Fibroblast of pulmonary artery (primary cell): ENCODE measurements around the gene KIF24.
"Not testable (repeated sequence)": the region's sequence is repeated elsewhere in the genome, so short reads cannot be mapped to it uniquely, and the experiment has no call there.

Experiments used
- DNase-seq: peaks from one replicate; pipeline ENCODE4 v3.0.0-alpha.2; 2010; ENCODE audit warnings: low read depth
- H3K4me3 ChIP-seq: replicated peaks from 2 replicates; pipeline ENCODE4 v1.5.1; 2011; ENCODE audit warnings: low read depth, mild to moderate bottlenecking, control low read depth, low read length, moderate library complexity
- CTCF ChIP-seq: IDR thresholded peaks from 2 replicates; pipeline ENCODE4 v1.5.1; 2011; ENCODE audit warnings: mild to moderate bottlenecking, control low read depth, low read length, inconsistent platforms; ENCODE audit errors: missing control alignments

The KIF24 gene

GRCh38 chr9:34341659-34342295, 12.7 kb upstream of the KIF24 start:
- no peak for DNase-seq
- no peak overlapping the region for H3K4me3 ChIP-seq
- no peak for TF ChIP-seq CTCF

- no peak for TF ChIP-seq CTCF
- no peak overlapping the region for H3K4me3 ChIP-seq
- no peak for DNase-seq
These were observed 9.8 kb upstream of the KIF24 start for GRCh38 chr9:34338665-34339385.

GRCh38 chr9:34338079-34338478, 9.0 kb upstream of the KIF24 start:
- DNase-seq: not testable (repeated sequence)

GRCh38 chr9:34337403-34337802, 8.3 kb upstream of the KIF24 start:
- TF ChIP-seq CTCF: peak; percentile 17
- peak; percentile 17 for DNase-seq
- H3K4me3 ChIP-seq: no peak overlapping the region

More at GRCh38 chr9:34338079-34338478, 9.0 kb upstream of the KIF24 start:
- H3K4me3 ChIP-seq: not testable (repeated sequence)

GRCh38 chr9:34335376-34335775, 6.3 kb upstream of the KIF24 start:
- H3K4me3 ChIP-seq: no peak overlapping the region
- no peak for TF ChIP-seq CTCF
- DNase-seq: no peak

- no peak overlapping the region for H3K4me3 ChIP-seq
- DNase-seq: no peak
- no peak for TF ChIP-seq CTCF
These were observed 5.8 kb upstream of the KIF24 start for GRCh38 chr9:34334916-34335315.

GRCh38 chr9:34334337-34334824, 5.3 kb upstream of the KIF24 start:
- no peak for TF ChIP-seq CTCF
- no peak for DNase-seq

More at GRCh38 chr9:34334337-34334824, 5.3 kb upstream of the KIF24 start:
- H3K4me3 ChIP-seq: no peak overlapping the region
